ENCODE measurements around the gene PLCZ1. TPM values are rescaled to one million over a fixed set of nuclear protein-coding genes. Genes with fewer than 3 reads are reported as not detected.
A peak's percentile ranks its signal among the peaks of the same experiment; 100 is the strongest.

Gene PLCZ1
- total RNA-seq, 1 donor from 2014 or later: not detected

GRCh38 chr12:18752947-18753346 is 15.1 kb upstream of the PLCZ1 start:
- FAIRE-seq: no peak
- H3K4me1 Mint-ChIP-seq (ENCODE audit: low read depth, unreplicated experiment): peaks cover 56% of the 10 kb centered on the region

GRCh38 chr12:18752280-18752920 is 14.6 kb upstream of the PLCZ1 start:
- no peak overlapping the region for H3K4me3 ChIP-seq (ENCODE audit: insufficient read depth, low read depth, low read length)
- peak overlapping the region; percentile 50 for H2AFZ ChIP-seq (ENCODE audit: low read depth, low read length)
- H4K20me1 ChIP-seq (ENCODE audit: insufficient read depth, low read length): no peaks in the 10 kb centered on the region
- peaks cover 35% of the 10 kb centered on the region for H3K4me1 ChIP-seq (ENCODE audit: insufficient read depth, low read length)
- H3K36me3 Mint-ChIP-seq (ENCODE audit: low read depth, unreplicated experiment): no peaks in the 10 kb centered on the region
- H3K27me3 Mint-ChIP-seq (ENCODE audit: low read depth, unreplicated experiment): no peaks in the 10 kb centered on the region
- H3K27ac Mint-ChIP-seq (ENCODE audit: unreplicated experiment): peak overlapping the region; percentile 89
- H3K27me3 ChIP-seq (ENCODE audit: insufficient read depth, low read length): no peaks in the 10 kb centered on the region
- FAIRE-seq: no peak
- peak; percentile 93 for DNase-seq (ENCODE audit: low read depth)
- H3K9me3 Mint-ChIP-seq (ENCODE audit: unreplicated experiment): no peaks in the 10 kb centered on the region
- H3K4me1 Mint-ChIP-seq (ENCODE audit: low read depth, unreplicated experiment): peaks cover 59% of the 10 kb centered on the region
- H3K4me3 Mint-ChIP-seq (ENCODE audit: unreplicated experiment): no peak overlapping the region
- H3K4me2 ChIP-seq (ENCODE audit: low read length): peak overlapping the region; percentile 55
- no peaks in the 10 kb centered on the region for H3K79me2 ChIP-seq (ENCODE audit: insufficient read depth, low read length)
- TF ChIP-seq EZH2 (IDR thresholded peaks at IDR 0.05; ENCODE audit: insufficient read depth, low read length): no peak
- TF ChIP-seq, protein P1, sequence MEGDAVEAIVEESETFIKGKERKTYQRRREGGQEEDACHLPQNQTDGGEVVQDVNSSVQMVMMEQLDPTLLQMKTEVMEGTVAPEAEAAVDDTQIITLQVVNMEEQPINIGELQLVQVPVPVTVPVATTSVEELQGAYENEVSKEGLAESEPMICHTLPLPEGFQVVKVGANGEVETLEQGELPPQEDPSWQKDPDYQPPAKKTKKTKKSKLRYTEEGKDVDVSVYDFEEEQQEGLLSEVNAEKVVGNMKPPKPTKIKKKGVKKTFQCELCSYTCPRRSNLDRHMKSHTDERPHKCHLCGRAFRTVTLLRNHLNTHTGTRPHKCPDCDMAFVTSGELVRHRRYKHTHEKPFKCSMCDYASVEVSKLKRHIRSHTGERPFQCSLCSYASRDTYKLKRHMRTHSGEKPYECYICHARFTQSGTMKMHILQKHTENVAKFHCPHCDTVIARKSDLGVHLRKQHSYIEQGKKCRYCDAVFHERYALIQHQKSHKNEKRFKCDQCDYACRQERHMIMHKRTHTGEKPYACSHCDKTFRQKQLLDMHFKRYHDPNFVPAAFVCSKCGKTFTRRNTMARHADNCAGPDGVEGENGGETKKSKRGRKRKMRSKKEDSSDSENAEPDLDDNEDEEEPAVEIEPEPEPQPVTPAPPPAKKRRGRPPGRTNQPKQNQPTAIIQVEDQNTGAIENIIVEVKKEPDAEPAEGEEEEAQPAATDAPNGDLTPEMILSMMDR (IDR thresholded peaks at IDR 0.05; ENCODE audit: insufficient read depth, low read depth, low read length): no peak
- no peaks in the 10 kb centered on the region for H3K9me3 ChIP-seq (ENCODE audit: insufficient read depth, low read depth, low read length)
- H3K27ac ChIP-seq (ENCODE audit: low read depth, low read length): peak overlapping the region; percentile 69
- no peaks in the 10 kb centered on the region for H3K36me3 ChIP-seq (ENCODE audit: insufficient read depth, low read length)
- H3K9ac ChIP-seq (ENCODE audit: low read length): peak overlapping the region; percentile 35

More at GRCh38 chr12:18752947-18753346, 15.1 kb upstream of the PLCZ1 start:
- H3K4me1 ChIP-seq (ENCODE audit: insufficient read depth, low read length): peaks cover 30% of the 10 kb centered on the region
- no peaks in the 10 kb centered on the region for H3K9me3 Mint-ChIP-seq (ENCODE audit: unreplicated experiment)
- H3K36me3 ChIP-seq (ENCODE audit: insufficient read depth, low read length): no peaks in the 10 kb centered on the region
- no peaks in the 10 kb centered on the region for H4K20me1 ChIP-seq (ENCODE audit: insufficient read depth, low read length)
- DNase-seq (ENCODE audit: low read depth): no peak
- no peak overlapping the region for H3K4me3 ChIP-seq (ENCODE audit: insufficient read depth, low read depth, low read length)
- H3K4me3 Mint-ChIP-seq (ENCODE audit: unreplicated experiment): no peak overlapping the region
- H3K27me3 Mint-ChIP-seq (ENCODE audit: low read depth, unreplicated experiment): no peaks in the 10 kb centered on the region
- H3K27ac ChIP-seq (ENCODE audit: low read depth, low read length): peak overlapping the region; percentile 69
- peak overlapping the region; percentile 48 for H3K4me2 ChIP-seq (ENCODE audit: low read length)
- H3K36me3 Mint-ChIP-seq (ENCODE audit: low read depth, unreplicated experiment): no peaks in the 10 kb centered on the region
- peak overlapping the region; percentile 35 for H3K9ac ChIP-seq (ENCODE audit: low read length)
- no peaks in the 10 kb centered on the region for H3K9me3 ChIP-seq (ENCODE audit: insufficient read depth, low read depth, low read length)
- H3K79me2 ChIP-seq (ENCODE audit: insufficient read depth, low read length): no peaks in the 10 kb centered on the region
- H3K27ac Mint-ChIP-seq (ENCODE audit: unreplicated experiment): peak overlapping the region; percentile 89
- H3K27me3 ChIP-seq (ENCODE audit: insufficient read depth, low read length): no peaks in the 10 kb centered on the region
- TF ChIP-seq, protein P1 (IDR thresholded peaks at IDR 0.05; ENCODE audit: insufficient read depth, low read depth, low read length): no peak
- no peak for TF ChIP-seq EZH2 (IDR thresholded peaks at IDR 0.05; ENCODE audit: insufficient read depth, low read length)
- H2AFZ ChIP-seq (ENCODE audit: low read depth, low read length): no peak overlapping the region

DNA sequence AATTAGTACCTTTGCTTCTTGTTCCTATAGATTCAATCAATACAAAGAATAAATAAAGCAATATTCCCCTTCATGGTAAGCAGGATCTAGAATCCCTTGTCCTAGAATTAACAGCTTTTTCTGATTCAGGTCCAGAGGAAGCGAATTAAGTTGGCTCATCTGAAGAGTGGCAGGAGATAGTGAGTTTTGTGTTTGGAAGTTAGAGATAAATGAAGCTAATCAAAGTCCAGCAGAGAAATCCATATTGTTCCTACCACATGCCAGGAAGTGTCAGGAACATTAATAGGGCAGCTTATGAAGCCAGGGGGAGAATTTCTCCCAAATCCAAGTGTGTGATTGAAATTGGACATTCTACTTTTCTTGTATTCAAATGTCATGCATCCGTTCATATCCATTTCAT is 14.1 kb upstream of the PLCZ1 start:
- H3K36me3 Mint-ChIP-seq (ENCODE audit: low read depth, unreplicated experiment): no peaks in the 10 kb centered on the region
- TF ChIP-seq, protein P1 (IDR thresholded peaks at IDR 0.05; ENCODE audit: insufficient read depth, low read depth, low read length): no peak
- no peak for TF ChIP-seq EZH2 (IDR thresholded peaks at IDR 0.05; ENCODE audit: insufficient read depth, low read length)
- H3K27ac ChIP-seq (ENCODE audit: low read depth, low read length): peak overlapping the region; percentile 62
- FAIRE-seq: no peak
- H4K20me1 ChIP-seq (ENCODE audit: insufficient read depth, low read length): no peaks in the 10 kb centered on the region
- no peak overlapping the region for H2AFZ ChIP-seq (ENCODE audit: low read depth, low read length)
- H3K9ac ChIP-seq (ENCODE audit: low read length): no peak overlapping the region
- peaks cover 65% of the 10 kb centered on the region for H3K4me1 Mint-ChIP-seq (ENCODE audit: low read depth, unreplicated experiment)
- H3K4me3 ChIP-seq (ENCODE audit: insufficient read depth, low read depth, low read length): no peak overlapping the region
- no peak for DNase-seq (ENCODE audit: low read depth)
- no peaks in the 10 kb centered on the region for H3K27me3 ChIP-seq (ENCODE audit: insufficient read depth, low read length)
- no peaks in the 10 kb centered on the region for H3K9me3 Mint-ChIP-seq (ENCODE audit: unreplicated experiment)
- H3K4me1 ChIP-seq (ENCODE audit: insufficient read depth, low read length): peaks cover 39% of the 10 kb centered on the region
- H3K36me3 ChIP-seq (ENCODE audit: insufficient read depth, low read length): no peaks in the 10 kb centered on the region
- no peaks in the 10 kb centered on the region for H3K79me2 ChIP-seq (ENCODE audit: insufficient read depth, low read length)
- H3K27me3 Mint-ChIP-seq (ENCODE audit: low read depth, unreplicated experiment): no peaks in the 10 kb centered on the region
- H3K9me3 ChIP-seq (ENCODE audit: insufficient read depth, low read depth, low read length): no peaks in the 10 kb centered on the region
- H3K27ac Mint-ChIP-seq (ENCODE audit: unreplicated experiment): peak overlapping the region; percentile 89
- no peak overlapping the region for H3K4me3 Mint-ChIP-seq (ENCODE audit: unreplicated experiment)
- no peak overlapping the region for H3K4me2 ChIP-seq (ENCODE audit: low read length)
